PC-9 (cell line): Measurements from ENCODE around the gene KCTD16. TPM values are rescaled to one million over a fixed set of nuclear protein-coding genes. Genes with fewer than 3 reads are reported as not detected.

Experiments
- BruUV-seq: library from RNA; stranded (reverse); fragments of 400-500 nt; replicated peaks from 2 replicates; lab custom pipeline; 2021; lab: Mats Ljungman, UMichigan
- CTCF ChIA-PET: fragments of 300-600 bp; sonication (Branson Sonifier 250); formaldehyde crosslinking; loops from one replicate; lab custom pipeline; 2022; ENCODE audit warnings: antibody characterized with exemption; lab: Charles Lee
- POLR2A ChIA-PET: fragments of 300-600 bp; sonication (Branson Sonifier 250); formaldehyde crosslinking; loops from one replicate; lab custom pipeline; 2022; ENCODE audit warnings: antibody characterized with exemption; ENCODE audit not compliant: unreplicated experiment; lab: Charles Lee
- DNase-seq, 2 experiments: peaks; one replicate each; pipeline versions ENCODE4 v3.0.0 to v3.0.0-alpha.2; 2015 to 2022; ENCODE audit warnings: mixed read lengths in 1 of 2
- H2AFZ ChIP-seq: fragments of 200-600 bp; sonication (generic); 2 replicates; pipeline ENCODE4 v1.8.1; 2017; ENCODE audit warnings: antibody characterized with exemption
- H3F3A ChIP-seq: fragments of 200-600 bp; sonication (generic); 2 replicates; pipeline ENCODE4 v1.8.1; 2017; ENCODE audit warnings: antibody characterized with exemption, mild to moderate bottlenecking, low read depth; ENCODE audit not compliant: insufficient read depth
- H3K27ac ChIP-seq: fragments of 200-600 bp; sonication (generic); 2 replicates; pipeline ENCODE4 v1.6.1; 2016; ENCODE audit warnings: mixed run types
- H3K27me3 ChIP-seq: fragments of 200-600 bp; sonication (generic); 2 replicates; pipeline ENCODE4 v1.6.1; 2016; ENCODE audit warnings: low read depth, mixed run types; ENCODE audit not compliant: insufficient read depth
- H3K36me3 ChIP-seq: fragments of 200-600 bp; sonication (generic); 2 replicates; pipeline ENCODE4 v1.6.1; 2016; ENCODE audit warnings: low read depth, mixed run types
- H3K4me1 ChIP-seq: fragments of 200-600 bp; sonication (generic); replicated peaks from 2 replicates; pipeline ENCODE4 v1.6.1; 2016; ENCODE audit warnings: mixed run types; ENCODE audit not compliant: insufficient read depth
- H3K4me2 ChIP-seq: fragments of 200-600 bp; sonication (generic); 2 replicates; pipeline ENCODE4 v1.6.1; 2017; ENCODE audit warnings: mixed run types
- H3K4me3 ChIP-seq: fragments of 200-600 bp; sonication (generic); 2 replicates; pipeline ENCODE4 v1.6.1; 2016; ENCODE audit warnings: mixed run types
- H3K79me2 ChIP-seq: fragments of 200-600 bp; sonication (generic); 2 replicates; pipeline ENCODE4 v1.6.1; 2017; ENCODE audit warnings: low read depth, mixed run types
- H3K9me2 ChIP-seq: fragments of 200-600 bp; sonication (generic); 2 replicates; pipeline ENCODE4 v1.8.1; 2017; ENCODE audit warnings: mild to moderate bottlenecking; ENCODE audit not compliant: insufficient read depth
- H3K9me3 ChIP-seq: fragments of 200-600 bp; sonication (generic); 2 replicates; pipeline ENCODE4 v1.8.1; 2016; ENCODE audit warnings: low read depth; ENCODE audit not compliant: insufficient read depth
- H4K20me1 ChIP-seq: fragments of 200-600 bp; sonication (generic); 2 replicates; pipeline ENCODE4 v1.8.1; 2017; ENCODE audit not compliant: insufficient read depth
- CTCF ChIP-seq: fragments of 200-600 bp; sonication (generic); conservative IDR thresholded peaks from 2 replicates; pipeline ENCODE4 v1.6.1; 2017; ENCODE audit warnings: mixed run types, antibody characterized with exemption, mild to moderate bottlenecking, moderate library complexity
- EZH2 ChIP-seq: fragments of 200-600 bp; sonication (generic); IDR thresholded peaks from 2 replicates; pipeline ENCODE4 v1.8.0; 2017; ENCODE audit warnings: antibody characterized with exemption, low read depth
- intact Hi-C: fragments of 100-400 bp; cut with micrococcal nuclease; formaldehyde crosslinking; loops from one replicate; pipeline ENCODE4 v1.10.0; 2022; ENCODE audit not compliant: unreplicated experiment
- total RNA-seq: library from RNA; stranded (reverse); gene quantifications from 2 replicates; pipeline ENCODE4 v1.2.3, GENCODE V29; 2021

The KCTD16 gene
- total RNA-seq, 1 experiment from 2014 or later, result 0.33 TPM

- intact Hi-C loops, result no loop called here
- no TSS peak for BruUV-seq
- no peaks in the 10 kb centered on the region for H3K27me3 ChIP-seq
- POLR2A ChIA-PET, result no interaction called here
- no peaks in the 10 kb centered on the region for H3K4me1 ChIP-seq
- CTCF ChIA-PET, result no interaction called here
- H3K4me2 ChIP-seq, result no peak overlapping the region
- TF ChIP-seq EZH2 (no peak), CTCF (no peak)
- H3K9me2 ChIP-seq, result no peaks in the 10 kb centered on the region
- H3K9me3 ChIP-seq, result no peaks in the 10 kb centered on the region
- no peak overlapping the region for H3K4me3 ChIP-seq
- H3K27ac ChIP-seq, result no peak overlapping the region
- DNase-seq, result no peak
- H3K79me2 ChIP-seq, result no peaks in the 10 kb centered on the region
- H3K36me3 ChIP-seq, result no peaks in the 10 kb centered on the region
- no peaks in the 10 kb centered on the region for H4K20me1 ChIP-seq
- H2AFZ ChIP-seq, result no peak overlapping the region
- no peaks in the 10 kb centered on the region for H3F3A ChIP-seq
Measured at GRCh38 chr5:144478565-144478964, 307.9 kb downstream of the KCTD16 start.

GRCh38 chr5:144481861-144482260 is 311.2 kb downstream of the KCTD16 start:
- H3K27me3 ChIP-seq, result no peaks in the 10 kb centered on the region
- H2AFZ ChIP-seq, result no peak overlapping the region
- POLR2A ChIA-PET, result no interaction called here
- H3K9me3 ChIP-seq, result no peaks in the 10 kb centered on the region; the same call in 1 of the 2 replicates
- no TSS peak for BruUV-seq
- H4K20me1 ChIP-seq, result no peaks in the 10 kb centered on the region
- no peaks in the 10 kb centered on the region; the same call in 1 of the 2 replicates for H3K9me2 ChIP-seq
- H3K4me1 ChIP-seq, result no peaks in the 10 kb centered on the region
- no peaks in the 10 kb centered on the region for H3K36me3 ChIP-seq
- H3K79me2 ChIP-seq, result no peaks in the 10 kb centered on the region
- no peak overlapping the region for H3K4me2 ChIP-seq
- no peaks in the 10 kb centered on the region for H3F3A ChIP-seq
- CTCF ChIA-PET, result no interaction called here
- no peak for TF ChIP-seq EZH2
- TF ChIP-seq CTCF, result no peak
- no peak overlapping the region for H3K4me3 ChIP-seq
- intact Hi-C loops, result no loop called here
- H3K27ac ChIP-seq, result no peak overlapping the region
- no peak for DNase-seq

GRCh38 chr5:144484124-144484897 is 313.6 kb downstream of the KCTD16 start:
- ChIA-PET CTCF (no interaction called here), POLR2A (interaction anchor here (0.5 kb wide), 1 partner anchor 118 kb away, joined by 3 read pairs; no protein-coding TSS in a partner anchor)
- Histone ChIP-seq H3K9me2 (no peaks in the 10 kb centered on the region; the same call in 1 of the 2 replicates), H3K79me2 (no peaks in the 10 kb centered on the region), H3F3A (no peaks in the 10 kb centered on the region), H3K27me3 (no peaks in the 10 kb centered on the region), H3K4me2 (no peak overlapping the region), H4K20me1 (no peaks in the 10 kb centered on the region), H3K4me1 (no peaks in the 10 kb centered on the region), H2AFZ (no peak overlapping the region), H3K4me3 (no peak overlapping the region), H3K36me3 (no peaks in the 10 kb centered on the region), H3K9me3 (no peaks in the 10 kb centered on the region; the same call in 1 of the 2 replicates), H3K27ac (no peak overlapping the region)
- no peak for TF ChIP-seq EZH2
- BruUV-seq, result no TSS peak
- peak in 1 of 2 experiments; percentile 54 for DNase-seq
- intact Hi-C loops, result no loop called here
